Astrocyte of the spinal cord (primary cell): ENCODE results near the gene DYRK1A.
"Not testable (repeated sequence)": the region's sequence is repeated elsewhere in the genome, so short reads cannot be mapped to it uniquely, and the experiment has no call there.

Experiments
- DNase-seq: peaks from one replicate; pipeline ENCODE4 v3.0.0; 2011; ENCODE audit warnings: low read depth, low spot score
- H3K4me3 ChIP-seq: 2 replicates; pipeline ENCODE4 v1.5.1; 2011; ENCODE audit warnings: low read depth, mild to moderate bottlenecking, low read length, moderate library complexity
- CTCF ChIP-seq: IDR thresholded peaks from 2 replicates; pipeline ENCODE4 v1.5.1; 2012; ENCODE audit warnings: low read depth, mild to moderate bottlenecking, low read length, inconsistent platforms
- in situ Hi-C: cut with HindIII; loops from 2 replicates; pipeline ENCODE4 v1.10.0; 2017; ENCODE audit warnings: low sequenced_read_pairs

DYRK1A gene

DNA sequence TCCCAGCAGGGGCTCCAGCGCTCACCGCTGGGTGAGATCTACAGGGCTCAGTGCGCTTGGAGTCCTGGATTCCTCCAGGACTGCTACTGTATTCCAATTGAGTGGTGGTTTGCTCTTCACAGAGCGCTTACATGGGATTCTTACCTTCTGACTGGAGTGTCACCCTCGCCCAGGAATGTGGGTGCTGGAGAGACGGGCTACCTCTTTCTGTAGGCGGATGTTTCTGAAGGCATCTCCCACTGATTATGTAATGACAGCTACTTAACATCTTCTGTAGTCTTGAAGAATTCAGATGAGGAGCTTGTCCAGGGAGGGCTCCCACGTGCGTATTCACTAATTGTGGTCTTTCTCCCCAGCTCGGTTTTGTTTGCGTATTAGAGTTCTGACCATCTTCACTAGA, 154.2 kb downstream of the DYRK1A start:
- TF ChIP-seq CTCF = no peak
- DNase-seq = no peak
- no peak overlapping the region for H3K4me3 ChIP-seq
- in situ Hi-C loops = no loop called here

GRCh38 chr21:37521658-37522057, 155.1 kb downstream of the DYRK1A start:
- no peak for DNase-seq
- H3K4me3 ChIP-seq = no peak overlapping the region
- no peak for TF ChIP-seq CTCF
- in situ Hi-C loops = no loop called here

- in situ Hi-C loops = no loop called here
- no peak for DNase-seq
- H3K4me3 ChIP-seq = no peak overlapping the region
- no peak for TF ChIP-seq CTCF
Measured at GRCh38 chr21:37522641-37523295, 156.2 kb downstream of the DYRK1A start.

GRCh38 chr21:37524944-37525343, 158.4 kb downstream of the DYRK1A start:
- in situ Hi-C loops, DNase-seq, H3K4me3 ChIP-seq: not testable (repeated sequence)

DNA sequence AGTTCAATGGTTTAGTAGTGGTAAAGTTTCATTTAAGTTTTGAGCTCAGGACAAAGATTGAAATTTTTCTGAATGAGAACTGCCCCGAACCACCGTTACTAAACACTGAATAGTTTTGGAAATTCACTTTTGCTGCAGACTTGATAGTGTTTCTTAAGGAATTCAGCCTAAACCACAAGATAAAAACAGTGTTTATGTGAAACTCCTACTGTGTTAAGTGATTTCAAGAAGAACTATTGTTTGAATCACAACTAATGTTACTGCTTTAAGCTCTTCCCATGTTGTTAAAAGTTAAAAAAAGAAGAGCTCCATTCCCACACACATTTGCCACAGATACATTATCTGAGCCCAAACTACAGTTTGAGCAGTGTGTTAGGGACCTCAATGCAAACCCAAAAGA, 159.2 kb downstream of the DYRK1A start:
- peak; percentile 50 for DNase-seq
- in situ Hi-C loops = no loop called here
- TF ChIP-seq CTCF = no peak
- no peak overlapping the region for H3K4me3 ChIP-seq

GRCh38 chr21:37527103-37527502, 160.5 kb downstream of the DYRK1A start:
- TF ChIP-seq CTCF = no peak
- no peak for DNase-seq
- no peak overlapping the region for H3K4me3 ChIP-seq
- in situ Hi-C loops = no loop called here

DNA sequence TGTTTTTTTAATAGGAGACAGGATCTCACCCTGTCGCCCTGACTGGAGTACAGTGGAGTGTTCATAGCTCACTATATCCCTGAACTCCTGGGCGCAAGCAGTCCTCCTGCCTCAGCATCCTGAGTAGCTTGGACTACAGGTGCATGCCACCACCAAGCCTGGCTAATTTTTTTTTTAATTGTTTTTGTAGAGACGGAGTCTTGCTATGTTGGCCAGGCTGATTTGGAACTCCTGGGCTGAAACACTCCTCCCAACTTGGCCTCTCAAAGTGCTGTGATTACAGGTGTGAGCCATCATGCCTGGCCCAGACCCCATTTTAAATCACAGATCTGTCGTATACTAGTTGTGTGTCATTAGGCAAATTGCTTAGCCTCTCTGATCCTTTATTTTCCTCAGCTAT, 161.1 kb downstream of the DYRK1A start:
- in situ Hi-C loops = no loop called here
- no peak for DNase-seq
- H3K4me3 ChIP-seq = no peak overlapping the region
- TF ChIP-seq CTCF = no peak
